ENCODE results near the gene ARRDC1. TPM values are rescaled to one million over a fixed set of nuclear protein-coding genes. Genes with fewer than 3 reads are reported as not detected.

The ARRDC1 gene
- total RNA-seq, 2 donors from 2014 or later = 40.5 to 56.4 TPM

GRCh38 chr9:137630126-137630525 is 24.6 kb downstream of the ARRDC1 start:
- Histone ChIP-seq H3K4me1 (ENCODE audit: control insufficient read depth in 1 of 2, low read depth in 2 of 2) (peaks cover 14 to 15% of the 10 kb centered on the region in 2 donors), H3K36me3 (no peaks in the 10 kb centered on the region), H3K4me3 (no peak overlapping the region), H3K27ac (no peak overlapping the region), H3K27me3 (replicated peaks; ENCODE audit: insufficient read depth) (no peaks in the 10 kb centered on the region), H3K9me3 (no peaks in the 10 kb centered on the region)
- no peak for TF ChIP-seq CTCF (IDR thresholded peaks at IDR 0.05)
- ATAC-seq (ENCODE audit: insufficient number of reproducible peaks, low FRiP score, low read depth) (no peak), DNase-seq (ENCODE audit: low spot score) (no peak)

- Histone ChIP-seq H3K4me3 (no peak overlapping the region), H3K9me3 (no peaks in the 10 kb centered on the region), H3K36me3 (no peaks in the 10 kb centered on the region), H3K27ac (no peak overlapping the region), H3K27me3 (replicated peaks; ENCODE audit: insufficient read depth) (no peaks in the 10 kb centered on the region), H3K4me1 (ENCODE audit: control insufficient read depth in 1 of 2, low read depth in 2 of 2) (peaks cover 14 to 15% of the 10 kb centered on the region in 2 donors)
- no peak for ATAC-seq (ENCODE audit: insufficient number of reproducible peaks, low FRiP score, low read depth)
- TF ChIP-seq CTCF (IDR thresholded peaks at IDR 0.05) = no peak
- no peak for DNase-seq (ENCODE audit: low spot score)
Observed at GRCh38 chr9:137630679-137631078, 25.2 kb downstream of the ARRDC1 start.

- H3K4me3 ChIP-seq = no peak overlapping the region
- DNase-seq (ENCODE audit: low spot score) (no peak), ATAC-seq (ENCODE audit: insufficient number of reproducible peaks, low FRiP score, low read depth) (no peak)
- TF ChIP-seq CTCF (IDR thresholded peaks at IDR 0.05) = no peak
- H3K9me3 ChIP-seq = no peaks in the 10 kb centered on the region
- H3K36me3 ChIP-seq = no peaks in the 10 kb centered on the region
- H3K27me3 ChIP-seq (replicated peaks; ENCODE audit: insufficient read depth) = no peaks in the 10 kb centered on the region
- H3K27ac ChIP-seq = no peak overlapping the region
- H3K4me1 ChIP-seq (ENCODE audit: control insufficient read depth in 1 of 2, low read depth in 2 of 2) = peaks cover 14 to 15% of the 10 kb centered on the region in 2 donors
Observed at GRCh38 chr9:137631345-137632229, 26.1 kb downstream of the ARRDC1 start.

- no peaks in the 10 kb centered on the region for H3K9me3 ChIP-seq
- ATAC-seq (ENCODE audit: insufficient number of reproducible peaks, low FRiP score, low read depth) = no peak
- H3K27me3 ChIP-seq (replicated peaks; ENCODE audit: insufficient read depth) = no peaks in the 10 kb centered on the region
- peaks cover 14 to 15% of the 10 kb centered on the region in 2 donors for H3K4me1 ChIP-seq (ENCODE audit: control insufficient read depth in 1 of 2, low read depth in 2 of 2)
- no peak overlapping the region for H3K27ac ChIP-seq
- TF ChIP-seq CTCF (IDR thresholded peaks at IDR 0.05) = no peak
- H3K4me3 ChIP-seq = no peak overlapping the region
- no peak for DNase-seq (ENCODE audit: low spot score)
- no peaks in the 10 kb centered on the region for H3K36me3 ChIP-seq
Observed at GRCh38 chr9:137632230-137633161, 27.0 kb downstream of the ARRDC1 start.

GRCh38 chr9:137634016-137634415 is 28.5 kb downstream of the ARRDC1 start:
- no peaks in the 10 kb centered on the region for H3K36me3 ChIP-seq
- DNase-seq (ENCODE audit: low spot score) (no peak), ATAC-seq (ENCODE audit: insufficient number of reproducible peaks, low FRiP score, low read depth) (no peak)
- H3K4me1 ChIP-seq (ENCODE audit: control insufficient read depth in 1 of 2, low read depth in 2 of 2) = peaks cover 11 to 14% of the 10 kb centered on the region in 2 donors
- no peak overlapping the region for H3K4me3 ChIP-seq
- H3K27me3 ChIP-seq (replicated peaks; ENCODE audit: insufficient read depth) = no peaks in the 10 kb centered on the region
- H3K27ac ChIP-seq = no peak overlapping the region
- no peaks in the 10 kb centered on the region for H3K9me3 ChIP-seq
- no peak for TF ChIP-seq CTCF (IDR thresholded peaks at IDR 0.05)

Measured in thoracic aorta (tissue), 2 donors.